WTC11 (cell line): ENCODE data around the gene LDAH. TPM values are rescaled to one million over a fixed set of nuclear protein-coding genes. Genes with fewer than 3 reads are reported as not detected.

Source experiments
- ATAC-seq: fragments of 200-7000 bp; cut with Tn5 transposase; 2 replicates; pipeline ENCODE4 v1.10.0; 2021; ENCODE audit warnings: mild to moderate bottlenecking, moderate library complexity
- CTCF ChIA-PET: fragments of 300-600 bp; sonication (Branson Sonifier 250); formaldehyde crosslinking; loops from one replicate; lab custom pipeline; 2021; ENCODE audit warnings: antibody characterized with exemption; lab: Charles Lee
- POLR2A ChIA-PET: fragments of 350-600 bp; sonication (Branson Sonifier 250); formaldehyde crosslinking; loops from one replicate; lab custom pipeline; 2021; ENCODE audit warnings: antibody characterized with exemption; lab: Charles Lee
- DNase-seq: peaks from one replicate; pipeline ENCODE4 v3.0.0; 2021; ENCODE audit warnings: low spot score
- H3K27ac Mint-ChIP-seq: 2 replicates; pipeline ENCODE4 v1.8.0; 2021; ENCODE audit warnings: mixed read lengths
- H3K27me3 Mint-ChIP-seq: 2 replicates; pipeline ENCODE4 v1.8.0; 2021; ENCODE audit warnings: low read depth, mild to moderate bottlenecking, moderate library complexity, mixed read lengths
- H3K36me3 Mint-ChIP-seq: 2 replicates; pipeline ENCODE4 v1.8.0; 2021; ENCODE audit warnings: mixed read lengths
- H3K4me1 Mint-ChIP-seq: 2 replicates; pipeline ENCODE4 v1.8.0; 2022; ENCODE audit warnings: mixed read lengths
- H3K4me3 Mint-ChIP-seq: 2 replicates; pipeline ENCODE4 v1.8.0; 2021; ENCODE audit warnings: mild to moderate bottlenecking, moderate library complexity, mixed read lengths
- H3K9me3 Mint-ChIP-seq: 2 replicates; pipeline ENCODE4 v1.8.0; 2021; ENCODE audit warnings: mixed read lengths
- IRF2 ChIP-seq: sonication (generic); formaldehyde crosslinking; IDR thresholded peaks from 2 replicates; pipeline ENCODE4 v1.8.0; 2022; ENCODE audit warnings: low read depth, missing genetic modification reagents, borderline replicate concordance
- KAT7 ChIP-seq: sonication (generic); formaldehyde crosslinking; IDR thresholded peaks from 2 replicates; pipeline ENCODE4 v1.8.1; 2023; ENCODE audit warnings: missing genetic modification reagents, mild to moderate bottlenecking, borderline replicate concordance
- PRRX2 ChIP-seq: fragments of 250-450 bp; sonication (Bioruptor Pico); IDR thresholded peaks from 2 replicates; pipeline ENCODE4 v1.8.0; 2021; ENCODE audit warnings: mild to moderate bottlenecking
- ZBTB21 ChIP-seq: sonication (generic); formaldehyde crosslinking; IDR thresholded peaks from 2 replicates; pipeline ENCODE4 v1.8.1; 2023; ENCODE audit warnings: mild to moderate bottlenecking, missing genetic modification reagents, borderline replicate concordance
- ZNF138 ChIP-seq: sonication (generic); formaldehyde crosslinking; conservative IDR thresholded peaks from 2 replicates; pipeline ENCODE4 v1.8.1; 2022; ENCODE audit warnings: mild to moderate bottlenecking, moderate library complexity, missing genetic modification reagents
- ZNF232 ChIP-seq: sonication (generic); formaldehyde crosslinking; IDR thresholded peaks from 2 replicates; pipeline ENCODE4 v1.8.0; 2022; ENCODE audit warnings: mild to moderate bottlenecking, missing genetic modification reagents
- ZNF317 ChIP-seq: sonication (generic); formaldehyde crosslinking; IDR thresholded peaks from 2 replicates; pipeline ENCODE4 v1.8.1; 2023; ENCODE audit warnings: low read depth, mild to moderate bottlenecking, moderate library complexity, missing genetic modification reagents, borderline replicate concordance
- total RNA-seq: library from RNA; stranded (reverse); gene quantifications from 3 replicates; pipeline ENCODE4 v1.2.3, GENCODE V29; 2021
- TF ChIP-seq, protein P1 (sequence below): fragments of 200-600 bp; IDR thresholded peaks from 2 replicates; pipeline ENCODE4 v1.8.0; 2022; ENCODE audit warnings: antibody characterized with exemption
- TF ChIP-seq, protein P2 (sequence below): fragments of 250-450 bp; sonication (Bioruptor Pico); IDR thresholded peaks from 2 replicates; pipeline ENCODE4 v1.9.0; 2021; ENCODE audit warnings: mild to moderate bottlenecking
- TF ChIP-seq, protein P3 (sequence below): sonication (generic); formaldehyde crosslinking; IDR thresholded peaks from 2 replicates; pipeline ENCODE4 v1.8.1; 2022; ENCODE audit warnings: missing genetic modification reagents, borderline replicate concordance
- TF ChIP-seq, protein P4 (sequence below): sonication (generic); formaldehyde crosslinking; IDR thresholded peaks from 2 replicates; pipeline ENCODE4 v1.8.0; 2022; ENCODE audit warnings: mild to moderate bottlenecking, missing genetic modification reagents
- TF ChIP-seq, protein P5 (sequence below): sonication (generic); formaldehyde crosslinking; IDR thresholded peaks from 2 replicates; pipeline ENCODE4 v1.8.0; 2022; ENCODE audit warnings: missing genetic modification reagents

The LDAH gene
- total RNA-seq, 1 experiment from 2014 or later, result 20.5 TPM

DNA sequence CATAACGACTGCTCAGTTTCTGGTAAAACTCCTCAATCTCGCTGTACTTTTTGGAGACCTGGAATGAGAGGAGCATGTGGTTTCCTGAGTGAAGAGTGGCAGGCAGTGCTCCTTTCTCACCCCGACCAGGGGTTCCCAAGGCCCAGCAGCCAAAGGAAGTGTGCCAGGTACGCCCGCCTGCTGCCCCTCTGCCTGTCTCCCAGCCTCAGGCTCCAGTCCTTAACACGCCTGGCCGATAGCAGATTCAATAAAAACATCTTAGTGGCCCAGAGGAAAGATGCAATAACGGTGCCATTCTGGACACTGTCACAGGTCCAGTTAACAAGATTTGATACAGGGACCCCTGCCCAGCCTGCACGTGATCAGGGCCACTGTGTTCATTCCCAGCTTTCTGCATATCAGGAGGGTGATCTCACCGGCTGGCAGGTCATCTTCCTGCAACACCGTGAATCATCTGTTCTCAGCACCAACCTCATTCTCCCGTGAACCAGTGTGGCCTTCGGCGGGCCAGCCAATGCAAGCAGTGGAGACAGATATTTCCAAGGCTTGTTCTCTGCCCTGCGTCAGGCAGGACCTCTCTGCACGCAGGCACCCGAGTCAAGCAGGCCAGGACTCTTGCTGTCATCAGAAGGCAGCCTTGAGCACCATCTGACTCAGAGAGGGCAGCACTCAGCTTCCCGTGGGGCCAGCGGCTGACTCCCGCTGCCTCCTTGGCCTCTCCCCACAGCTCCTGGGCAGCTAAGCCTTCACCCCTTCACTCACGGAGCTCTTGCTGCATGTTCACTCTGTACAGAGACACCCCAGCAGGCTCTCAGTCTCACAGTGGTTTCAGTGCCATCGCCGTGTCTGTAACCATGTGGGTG, 181.5 kb downstream of the LDAH start:
- H3K27ac Mint-ChIP-seq, result no peak overlapping the region
- no peaks in the 10 kb centered on the region for H3K9me3 Mint-ChIP-seq
- ATAC-seq, result no peak
- no peaks in the 10 kb centered on the region for H3K4me1 Mint-ChIP-seq
- ChIA-PET POLR2A (interaction anchor here (1.2 to 1.8 kb wide), 2 partner anchors 194 kb away, joined by 5 to 20 read pairs; partner anchors contain the start of gene RHOB), CTCF (interaction anchor here (1.3 to 3.5 kb wide), 12 partner anchors 10 to 416 kb away, joined by 3 to 52 read pairs (median 15); partner anchors contain the start of gene HS1BP3)
- no peaks in the 10 kb centered on the region for H3K27me3 Mint-ChIP-seq
- no peak for TF ChIP-seq ZNF317
- peaks cover 6% of the 10 kb centered on the region; the same call in 1 of the 2 replicates for H3K36me3 Mint-ChIP-seq
- no peak for DNase-seq
- no peak overlapping the region for H3K4me3 Mint-ChIP-seq

DNA sequence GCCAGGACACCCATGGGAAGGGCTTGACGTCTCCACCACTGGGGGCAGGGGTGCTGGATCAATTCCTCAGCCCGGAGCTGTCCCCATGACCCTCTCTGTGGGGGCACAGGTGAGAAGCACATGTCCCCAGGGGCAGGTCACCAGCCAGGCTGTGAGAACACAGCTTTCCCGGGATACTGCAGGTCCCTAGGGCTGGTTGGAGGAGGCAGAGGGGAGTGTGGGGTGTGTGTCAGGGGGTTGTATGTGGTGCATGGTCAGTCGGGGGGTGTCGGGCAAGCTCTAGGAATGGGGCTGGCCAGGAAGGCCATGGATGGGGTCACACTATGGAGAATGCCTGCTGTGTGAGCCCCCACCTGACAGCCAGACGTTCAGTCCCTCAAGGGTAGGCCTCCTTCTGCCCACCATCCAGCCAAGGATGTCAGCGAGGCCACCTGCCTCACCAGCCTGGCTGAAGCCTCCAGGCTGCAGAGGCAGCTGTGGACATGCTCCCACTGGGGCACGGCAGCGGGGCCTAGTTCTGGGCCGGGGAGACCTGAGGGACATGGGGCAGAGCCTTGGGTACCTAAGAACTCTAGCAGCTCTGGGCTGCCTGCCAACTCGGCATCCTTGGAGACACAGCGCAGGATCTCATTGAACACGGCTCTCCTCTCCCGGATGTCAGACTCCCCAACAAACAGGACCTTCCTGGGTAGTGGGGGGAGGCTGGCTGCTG, 182.3 kb downstream of the LDAH start:
- POLR2A ChIA-PET, result interaction anchor here (1.2 kb wide), 1 partner anchor 194 kb away, joined by 5 read pairs; the partner anchor contains the start of gene RHOB

DNA sequence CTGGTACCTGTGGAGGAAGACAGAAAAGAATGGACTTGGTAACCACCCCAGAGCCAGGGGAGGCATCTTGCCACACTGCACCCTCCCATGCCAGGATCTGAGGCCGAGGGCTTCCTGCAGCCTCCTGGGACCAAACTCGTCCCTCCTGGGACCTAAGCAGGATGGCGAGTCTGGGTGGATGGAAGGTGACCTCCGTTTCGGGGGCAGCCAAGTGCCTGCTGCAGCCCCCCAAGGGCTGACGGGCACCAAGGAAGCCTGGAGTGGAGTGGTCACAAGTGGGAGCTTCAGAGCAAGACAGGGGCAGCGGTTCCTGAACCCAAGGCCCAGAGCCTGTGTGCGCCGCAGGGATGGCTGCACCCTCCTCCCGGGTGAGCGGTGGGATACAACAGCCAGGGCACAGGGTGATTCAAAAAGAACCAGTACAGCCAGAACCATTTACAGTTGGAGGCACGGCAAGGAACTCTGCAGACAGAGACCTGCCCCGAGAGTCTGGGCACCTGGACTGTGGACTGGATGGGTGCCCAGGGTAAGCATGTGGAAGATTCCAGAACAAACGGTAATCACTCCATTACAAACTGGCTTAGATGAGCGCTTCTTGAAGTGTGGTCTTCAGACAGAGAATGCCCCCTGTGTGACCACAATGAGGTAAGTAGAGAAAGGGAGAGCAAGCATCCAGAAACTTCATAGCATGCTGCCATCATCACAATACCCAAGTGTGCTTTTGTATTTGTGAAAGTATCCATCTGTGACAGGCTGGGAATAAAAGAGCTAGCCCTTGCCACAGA, 184.1 kb downstream of the LDAH start:
- no peaks in the 10 kb centered on the region for H3K9me3 Mint-ChIP-seq
- H3K4me3 Mint-ChIP-seq, result no peak overlapping the region
- H3K27ac Mint-ChIP-seq, result no peak overlapping the region
- ATAC-seq (no peak), DNase-seq (no peak)
- TF ChIP-seq ZBTB21 (CRISPR knock-in tag) (no peak), ZNF138 (CRISPR knock-in tag) (no peak), IRF2 (CRISPR knock-in tag) (no peak)
- TF ChIP-seq, protein P1, sequence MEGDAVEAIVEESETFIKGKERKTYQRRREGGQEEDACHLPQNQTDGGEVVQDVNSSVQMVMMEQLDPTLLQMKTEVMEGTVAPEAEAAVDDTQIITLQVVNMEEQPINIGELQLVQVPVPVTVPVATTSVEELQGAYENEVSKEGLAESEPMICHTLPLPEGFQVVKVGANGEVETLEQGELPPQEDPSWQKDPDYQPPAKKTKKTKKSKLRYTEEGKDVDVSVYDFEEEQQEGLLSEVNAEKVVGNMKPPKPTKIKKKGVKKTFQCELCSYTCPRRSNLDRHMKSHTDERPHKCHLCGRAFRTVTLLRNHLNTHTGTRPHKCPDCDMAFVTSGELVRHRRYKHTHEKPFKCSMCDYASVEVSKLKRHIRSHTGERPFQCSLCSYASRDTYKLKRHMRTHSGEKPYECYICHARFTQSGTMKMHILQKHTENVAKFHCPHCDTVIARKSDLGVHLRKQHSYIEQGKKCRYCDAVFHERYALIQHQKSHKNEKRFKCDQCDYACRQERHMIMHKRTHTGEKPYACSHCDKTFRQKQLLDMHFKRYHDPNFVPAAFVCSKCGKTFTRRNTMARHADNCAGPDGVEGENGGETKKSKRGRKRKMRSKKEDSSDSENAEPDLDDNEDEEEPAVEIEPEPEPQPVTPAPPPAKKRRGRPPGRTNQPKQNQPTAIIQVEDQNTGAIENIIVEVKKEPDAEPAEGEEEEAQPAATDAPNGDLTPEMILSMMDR, result no peak
- TF ChIP-seq, protein P2, sequence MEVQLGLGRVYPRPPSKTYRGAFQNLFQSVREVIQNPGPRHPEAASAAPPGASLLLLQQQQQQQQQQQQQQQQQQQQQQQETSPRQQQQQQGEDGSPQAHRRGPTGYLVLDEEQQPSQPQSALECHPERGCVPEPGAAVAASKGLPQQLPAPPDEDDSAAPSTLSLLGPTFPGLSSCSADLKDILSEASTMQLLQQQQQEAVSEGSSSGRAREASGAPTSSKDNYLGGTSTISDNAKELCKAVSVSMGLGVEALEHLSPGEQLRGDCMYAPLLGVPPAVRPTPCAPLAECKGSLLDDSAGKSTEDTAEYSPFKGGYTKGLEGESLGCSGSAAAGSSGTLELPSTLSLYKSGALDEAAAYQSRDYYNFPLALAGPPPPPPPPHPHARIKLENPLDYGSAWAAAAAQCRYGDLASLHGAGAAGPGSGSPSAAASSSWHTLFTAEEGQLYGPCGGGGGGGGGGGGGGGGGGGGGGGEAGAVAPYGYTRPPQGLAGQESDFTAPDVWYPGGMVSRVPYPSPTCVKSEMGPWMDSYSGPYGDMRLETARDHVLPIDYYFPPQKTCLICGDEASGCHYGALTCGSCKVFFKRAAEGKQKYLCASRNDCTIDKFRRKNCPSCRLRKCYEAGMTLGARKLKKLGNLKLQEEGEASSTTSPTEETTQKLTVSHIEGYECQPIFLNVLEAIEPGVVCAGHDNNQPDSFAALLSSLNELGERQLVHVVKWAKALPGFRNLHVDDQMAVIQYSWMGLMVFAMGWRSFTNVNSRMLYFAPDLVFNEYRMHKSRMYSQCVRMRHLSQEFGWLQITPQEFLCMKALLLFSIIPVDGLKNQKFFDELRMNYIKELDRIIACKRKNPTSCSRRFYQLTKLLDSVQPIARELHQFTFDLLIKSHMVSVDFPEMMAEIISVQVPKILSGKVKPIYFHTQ (CRISPR knock-in tag), result no peak
- peaks cover 13% of the 10 kb centered on the region for H3K4me1 Mint-ChIP-seq
- no peaks in the 10 kb centered on the region for H3K36me3 Mint-ChIP-seq
- ChIA-PET POLR2A (no interaction called here), CTCF (interaction anchor here (1.2 to 1.4 kb wide), 2 partner anchors 38 to 227 kb away, joined by 3 read pairs; no protein-coding TSS in a partner anchor)
- H3K27me3 Mint-ChIP-seq, result no peaks in the 10 kb centered on the region

More for the DNA sequence above, 182.3 kb downstream of the LDAH start:
- Mint-ChIP-seq H3K4me3 (no peak overlapping the region), H3K27me3 (no peaks in the 10 kb centered on the region), H3K36me3 (peaks cover 6% of the 10 kb centered on the region; the same call in 1 of the 2 replicates), H3K4me1 (peaks cover 3% of the 10 kb centered on the region), H3K9me3 (no peaks in the 10 kb centered on the region), H3K27ac (no peak overlapping the region)
- DNase-seq (no peak), ATAC-seq (no peak)
- CTCF ChIA-PET, result interaction anchor here (0.9 to 1.6 kb wide), 4 partner anchors 11 to 261 kb away, joined by 3 read pairs; no protein-coding TSS in a partner anchor
- TF ChIP-seq, protein P3, sequence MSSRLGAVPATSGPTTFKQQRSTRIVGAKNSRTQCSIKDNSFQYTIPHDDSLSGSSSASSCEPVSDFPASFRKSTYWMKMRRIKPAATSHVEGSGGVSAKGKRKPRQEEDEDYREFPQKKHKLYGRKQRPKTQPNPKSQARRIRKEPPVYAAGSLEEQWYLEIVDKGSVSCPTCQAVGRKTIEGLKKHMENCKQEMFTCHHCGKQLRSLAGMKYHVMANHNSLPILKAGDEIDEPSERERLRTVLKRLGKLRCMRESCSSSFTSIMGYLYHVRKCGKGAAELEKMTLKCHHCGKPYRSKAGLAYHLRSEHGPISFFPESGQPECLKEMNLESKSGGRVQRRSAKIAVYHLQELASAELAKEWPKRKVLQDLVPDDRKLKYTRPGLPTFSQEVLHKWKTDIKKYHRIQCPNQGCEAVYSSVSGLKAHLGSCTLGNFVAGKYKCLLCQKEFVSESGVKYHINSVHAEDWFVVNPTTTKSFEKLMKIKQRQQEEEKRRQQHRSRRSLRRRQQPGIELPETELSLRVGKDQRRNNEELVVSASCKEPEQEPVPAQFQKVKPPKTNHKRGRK (CRISPR knock-in tag), result no peak
- no peak for TF ChIP-seq PRRX2 (CRISPR knock-in tag)
- TF ChIP-seq KAT7 (CRISPR knock-in tag), result no peak
- TF ChIP-seq, protein P4, sequence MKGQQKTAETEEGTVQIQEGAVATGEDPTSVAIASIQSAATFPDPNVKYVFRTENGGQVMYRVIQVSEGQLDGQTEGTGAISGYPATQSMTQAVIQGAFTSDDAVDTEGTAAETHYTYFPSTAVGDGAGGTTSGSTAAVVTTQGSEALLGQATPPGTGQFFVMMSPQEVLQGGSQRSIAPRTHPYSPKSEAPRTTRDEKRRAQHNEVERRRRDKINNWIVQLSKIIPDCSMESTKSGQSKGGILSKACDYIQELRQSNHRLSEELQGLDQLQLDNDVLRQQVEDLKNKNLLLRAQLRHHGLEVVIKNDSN (CRISPR knock-in tag), result no peak
- TF ChIP-seq, protein P5, sequence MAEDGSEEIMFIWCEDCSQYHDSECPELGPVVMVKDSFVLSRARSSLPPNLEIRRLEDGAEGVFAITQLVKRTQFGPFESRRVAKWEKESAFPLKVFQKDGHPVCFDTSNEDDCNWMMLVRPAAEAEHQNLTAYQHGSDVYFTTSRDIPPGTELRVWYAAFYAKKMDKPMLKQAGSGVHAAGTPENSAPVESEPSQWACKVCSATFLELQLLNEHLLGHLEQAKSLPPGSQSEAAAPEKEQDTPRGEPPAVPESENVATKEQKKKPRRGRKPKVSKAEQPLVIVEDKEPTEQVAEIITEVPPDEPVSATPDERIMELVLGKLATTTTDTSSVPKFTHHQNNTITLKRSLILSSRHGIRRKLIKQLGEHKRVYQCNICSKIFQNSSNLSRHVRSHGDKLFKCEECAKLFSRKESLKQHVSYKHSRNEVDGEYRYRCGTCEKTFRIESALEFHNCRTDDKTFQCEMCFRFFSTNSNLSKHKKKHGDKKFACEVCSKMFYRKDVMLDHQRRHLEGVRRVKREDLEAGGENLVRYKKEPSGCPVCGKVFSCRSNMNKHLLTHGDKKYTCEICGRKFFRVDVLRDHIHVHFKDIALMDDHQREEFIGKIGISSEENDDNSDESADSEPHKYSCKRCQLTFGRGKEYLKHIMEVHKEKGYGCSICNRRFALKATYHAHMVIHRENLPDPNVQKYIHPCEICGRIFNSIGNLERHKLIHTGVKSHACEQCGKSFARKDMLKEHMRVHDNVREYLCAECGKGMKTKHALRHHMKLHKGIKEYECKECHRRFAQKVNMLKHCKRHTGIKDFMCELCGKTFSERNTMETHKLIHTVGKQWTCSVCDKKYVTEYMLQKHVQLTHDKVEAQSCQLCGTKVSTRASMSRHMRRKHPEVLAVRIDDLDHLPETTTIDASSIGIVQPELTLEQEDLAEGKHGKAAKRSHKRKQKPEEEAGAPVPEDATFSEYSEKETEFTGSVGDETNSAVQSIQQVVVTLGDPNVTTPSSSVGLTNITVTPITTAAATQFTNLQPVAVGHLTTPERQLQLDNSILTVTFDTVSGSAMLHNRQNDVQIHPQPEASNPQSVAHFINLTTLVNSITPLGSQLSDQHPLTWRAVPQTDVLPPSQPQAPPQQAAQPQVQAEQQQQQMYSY (CRISPR knock-in tag), result no peak
- no peak for TF ChIP-seq ZNF232 (CRISPR knock-in tag)
